GM23338 (cell line): ENCODE data around the gene STMN3. TPM values are rescaled to one million over a fixed set of nuclear protein-coding genes. Genes with fewer than 3 reads are reported as not detected.
A peak's percentile ranks its signal among the peaks of the same experiment; 100 is the strongest.
"Not testable (repeated sequence)": the region's sequence is repeated elsewhere in the genome, so short reads cannot be mapped to it uniquely, and the experiment has no call there.

Experiments
- ATAC-seq: fragments of 200-7000 bp; cut with Tn5 transposase; 3 replicates; pipeline ENCODE4 v1.9.1; 2020
- DNase-seq: peaks from one replicate; pipeline ENCODE4 v3.0.0-alpha.2; 2015; ENCODE audit warnings: low spot score
- H2AFZ ChIP-seq: fragments of 200-600 bp; sonication (generic); 2 replicates; pipeline ENCODE4 v1.8.0; 2016; ENCODE audit warnings: antibody characterized with exemption, mild to moderate bottlenecking, moderate library complexity
- H3F3A ChIP-seq: fragments of 200-600 bp; sonication (generic); replicated peaks from 2 replicates; pipeline ENCODE4 v1.8.0; 2017; ENCODE audit warnings: antibody characterized with exemption, mixed run types, low read depth
- H3K27ac ChIP-seq: fragments of 200-600 bp; sonication (generic); 2 replicates; pipeline ENCODE4 v1.6.1; 2016; ENCODE audit warnings: low read depth
- H3K27me3 ChIP-seq: fragments of 200-600 bp; sonication (generic); 2 replicates; pipeline ENCODE4 v1.8.0; 2016; ENCODE audit warnings: mild to moderate bottlenecking, mixed run types, moderate library complexity; ENCODE audit not compliant: insufficient read depth
- H3K36me3 ChIP-seq: fragments of 200-600 bp; sonication (generic); 2 replicates; pipeline ENCODE4 v1.8.0; 2016; ENCODE audit warnings: mild to moderate bottlenecking; ENCODE audit not compliant: insufficient read depth
- H3K4me1 ChIP-seq: fragments of 200-600 bp; sonication (generic); 2 replicates; pipeline ENCODE4 v1.8.0; 2016; ENCODE audit warnings: mild to moderate bottlenecking, moderate library complexity; ENCODE audit not compliant: insufficient read depth
- H3K4me2 ChIP-seq: fragments of 200-600 bp; sonication (generic); 2 replicates; pipeline ENCODE4 v1.7.1; 2017; ENCODE audit warnings: mixed run types
- H3K4me3 ChIP-seq: fragments of 200-600 bp; sonication (generic); 2 replicates; pipeline ENCODE4 v1.6.1; 2016; ENCODE audit warnings: mixed run types
- H3K79me2 ChIP-seq: fragments of 200-600 bp; sonication (generic); replicated peaks from 2 replicates; pipeline ENCODE4 v1.8.0; 2017; ENCODE audit warnings: mild to moderate bottlenecking; ENCODE audit not compliant: insufficient read depth
- H3K9me2 ChIP-seq: fragments of 200-600 bp; sonication (generic); 2 replicates; pipeline ENCODE4 v1.8.0; 2017; ENCODE audit not compliant: insufficient read depth
- H4K20me1 ChIP-seq: fragments of 200-600 bp; sonication (generic); replicated peaks from 2 replicates; pipeline ENCODE4 v1.8.0; 2017; ENCODE audit warnings: mild to moderate bottlenecking; ENCODE audit not compliant: insufficient read depth
- H3K27ac Mint-ChIP-seq: 2 replicates; pipeline ENCODE4 v1.8.0; 2020; ENCODE audit warnings: inconsistent platforms, mild to moderate bottlenecking, moderate library complexity, mixed read lengths
- H3K27me3 Mint-ChIP-seq: 3 replicates; pipeline ENCODE4 v1.8.0; 2022; ENCODE audit warnings: low read depth, mild to moderate bottlenecking, moderate library complexity, mixed read lengths, inconsistent platforms; ENCODE audit not compliant: insufficient read depth, poor library complexity
- H3K36me3 Mint-ChIP-seq: 3 replicates; pipeline ENCODE4 v1.8.0; 2021; ENCODE audit warnings: low read depth, mild to moderate bottlenecking, inconsistent platforms, moderate library complexity, mixed read lengths
- H3K4me1 Mint-ChIP-seq: 3 replicates; pipeline ENCODE4 v1.8.0; 2020; ENCODE audit warnings: mild to moderate bottlenecking, inconsistent platforms, mixed read lengths
- H3K4me3 Mint-ChIP-seq: 3 replicates; pipeline ENCODE4 v1.8.0; 2021; ENCODE audit warnings: moderate library complexity, mild to moderate bottlenecking, inconsistent platforms, mixed read lengths
- H3K9me3 Mint-ChIP-seq: 3 replicates; pipeline ENCODE4 v1.8.0; 2020; ENCODE audit warnings: moderate library complexity, mild to moderate bottlenecking, inconsistent platforms, mixed read lengths
- CREB1 ChIP-seq: fragments of 250-450 bp; sonication (Bioruptor Pico); IDR thresholded peaks from 2 replicates; pipeline ENCODE4 v1.5.0; 2020; ENCODE audit warnings: low read depth, mild to moderate bottlenecking, moderate library complexity
- EZH2 ChIP-seq: fragments of 200-600 bp; sonication (generic); IDR thresholded peaks from one replicate; pipeline ENCODE4 v1.8.0; 2017; ENCODE audit warnings: antibody characterized with exemption, mild to moderate bottlenecking, low read depth; ENCODE audit not compliant: unreplicated experiment
- EZH2phosphoT487 ChIP-seq: fragments of 200-600 bp; sonication (generic); IDR thresholded peaks from one replicate; pipeline ENCODE4 v1.8.1; 2018; ENCODE audit warnings: antibody characterized with exemption; ENCODE audit not compliant: unreplicated experiment
- STAT1 ChIP-seq: IDR thresholded peaks from one replicate; pipeline ENCODE4 v1.6.1; 2016; ENCODE audit warnings: antibody characterized with exemption; ENCODE audit not compliant: unreplicated experiment
- ZNF114 ChIP-seq: fragments of 250-450 bp; sonication (Bioruptor Pico); IDR thresholded peaks from 2 replicates; pipeline ENCODE4 v1.5.0; 2020; ENCODE audit warnings: mild to moderate bottlenecking, moderate library complexity
- ZNF462 ChIP-seq: fragments of 250-450 bp; sonication (Bioruptor Pico); IDR thresholded peaks from 2 replicates; pipeline ENCODE4 v1.5.0; 2020; ENCODE audit warnings: mild to moderate bottlenecking, moderate library complexity
- polyA plus RNA-seq: library from polyadenylated mRNA; unstranded; fragments of >200 nt; fragmentation: Nextera tagmentation; extraction: Ambion mirVana; gene quantifications from 2 replicates; pipeline ENCODE4 v1.2.1, GENCODE V29; 2016
- total RNA-seq: library from RNA; depleted of rRNA; stranded (reverse); fragments of >200 nt; shearing (Covaris generic); gene quantifications from 2 replicates; pipeline ENCODE4 v1.2.3, GENCODE V29; 2014

STMN3 gene
- total and polyA plus RNA-seq, 2 experiments from 2014 or later, result 28.6 to 61.3 TPM

- H3K27me3 Mint-ChIP-seq, result peaks cover 13% of the 10 kb centered on the region
- peaks cover 24% of the 10 kb centered on the region for H3K4me1 Mint-ChIP-seq
- H3K9me3 Mint-ChIP-seq, H4K20me1 ChIP-seq, H3F3A ChIP-seq, ATAC-seq, H3K36me3 ChIP-seq, H3K9me2 ChIP-seq, H3K27ac ChIP-seq, H3K4me1 ChIP-seq, H3K27me3 ChIP-seq, H3K27ac Mint-ChIP-seq, H3K79me2 ChIP-seq, H3K4me2 ChIP-seq, H3K4me3 ChIP-seq, DNase-seq, H2AFZ ChIP-seq: not testable (repeated sequence)
- peaks cover 31% of the 10 kb centered on the region for H3K36me3 Mint-ChIP-seq
- H3K4me3 Mint-ChIP-seq, result peak overlapping the region; percentile 99
These were observed 7.0 kb upstream of the STMN3 start for GRCh38 chr20:63660174-63660573.

DNA sequence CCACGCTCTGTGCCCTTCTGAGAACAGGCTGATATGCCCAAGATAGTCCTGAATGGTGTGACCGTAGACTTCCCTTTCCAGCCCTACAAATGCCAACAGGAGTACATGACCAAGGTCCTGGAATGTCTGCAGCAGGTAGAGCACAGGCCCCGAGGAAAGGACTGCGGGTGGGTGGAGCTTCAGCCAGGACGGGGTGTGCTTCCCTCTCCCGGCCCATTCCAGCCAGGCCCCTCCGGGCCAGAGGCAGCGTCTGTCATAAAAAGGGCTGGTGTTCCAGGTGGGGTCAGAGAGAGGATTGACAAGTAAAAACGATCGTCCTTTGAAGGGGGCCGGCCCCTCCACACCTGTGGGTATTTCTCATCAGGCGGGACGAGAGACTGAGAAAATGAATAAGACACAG lies 6.1 kb upstream of the STMN3 start:
- peak; percentile 8; the same call in 2 of the 3 replicates for ATAC-seq
- no peak for TF ChIP-seq ZNF114 (CRISPR knock-in tag)
- no peak for TF ChIP-seq EZH2phosphoT487
- TF ChIP-seq EZH2, result no peak
- TF ChIP-seq CREB1 (CRISPR knock-in tag), result no peak
- TF ChIP-seq STAT1, result no peak
- no peak for TF ChIP-seq ZNF462 (CRISPR knock-in tag)
- peaks cover 10% of the 10 kb centered on the region; the same call in 1 of the 2 replicates for H3K4me1 ChIP-seq
- H3K79me2 ChIP-seq, result peaks cover 8% of the 10 kb centered on the region
- H3K4me3 ChIP-seq, result peak overlapping the region; percentile 99
- peaks cover 9% of the 10 kb centered on the region for H3K27me3 Mint-ChIP-seq
- no peaks in the 10 kb centered on the region for H3K36me3 ChIP-seq
- H3K9me3 Mint-ChIP-seq, result no peaks in the 10 kb centered on the region
- no peaks in the 10 kb centered on the region for H3K27me3 ChIP-seq
- H3K27ac ChIP-seq, result no peak overlapping the region
- H4K20me1 ChIP-seq, result no peaks in the 10 kb centered on the region; the same call in 1 of the 2 replicates
- no peak overlapping the region for H2AFZ ChIP-seq
- no peak overlapping the region for H3K27ac Mint-ChIP-seq
- H3K4me2 ChIP-seq, result peak overlapping the region; percentile 95
- peaks cover 27% of the 10 kb centered on the region for H3K36me3 Mint-ChIP-seq
- H3K4me3 Mint-ChIP-seq, result peak overlapping the region; percentile 99
- peaks cover 4% of the 10 kb centered on the region; the same call in 1 of the 2 replicates for H3F3A ChIP-seq
- no peaks in the 10 kb centered on the region for H3K9me2 ChIP-seq
- no peak for DNase-seq
- peaks cover 25% of the 10 kb centered on the region for H3K4me1 Mint-ChIP-seq
